ENCODE results near the gene ACADVL. TPM values are rescaled to one million over a fixed set of nuclear protein-coding genes. Genes with fewer than 3 reads are reported as not detected.

Gene ACADVL
- total RNA-seq, 4 donors from 2014 or later, result 877 to 3,047 (median 1,981) TPM

GRCh38 chr17:7235693-7236665, 16.2 kb downstream of the ACADVL start:
- Histone ChIP-seq H3K36me3 (peaks cover 0 to 9% (median 4%) of the 10 kb centered on the region in 4 donors), H3K27ac (peak overlapping the region; percentile 92 to 96 (median 94)), H3K4me3 (no peak overlapping the region), H3K9me3 (no peaks in the 10 kb centered on the region), H3K27me3 (no peaks in the 10 kb centered on the region), H3K4me1 (peaks cover 40 to 67% (median 49%) of the 10 kb centered on the region in 4 donors)
- 81 to 100% methylated on average over 5 to 22 of the region's 22 CpGs for WGBS, 2 donors (ENCODE audit: low coverage in 1 of 2)
- intact Hi-C loops (cut with DNase I; ENCODE audit: low total_unique reads) (no loop called here), in situ Hi-C loops (cut with MboI; ENCODE audit: low pct_ligation_motif_present in 1 of 4, low pct_unique_long_range_greater_than_20kb in 1 of 4, low sequenced_read_pairs in 3 of 4) (loop anchor here in 1 of 4 donors (25.0 kb wide), 1 partner anchor 901 kb away; no protein-coding TSS in a partner anchor)
- no peak for TF ChIP-seq CTCF (IDR thresholded peaks at IDR 0.05)
- TF ChIP-seq POLR2AphosphoS5 (IDR thresholded peaks at IDR 0.05), result no peak
- TF ChIP-seq EP300 (IDR thresholded peaks at IDR 0.05; ENCODE audit: low read depth), result no peak
- TF ChIP-seq POLR2A (IDR thresholded peaks at IDR 0.05), result no peak
- no peak for DNase-seq

- intact Hi-C loops (cut with DNase I; ENCODE audit: low total_unique reads), result no loop called here
- Histone ChIP-seq H3K27ac (peak overlapping the region; percentile 96 to 98 (median 96)), H3K4me3 (no peak overlapping the region), H3K27me3 (no peaks in the 10 kb centered on the region), H3K36me3 (peaks cover 0 to 9% (median 4%) of the 10 kb centered on the region in 4 donors), H3K4me1 (peaks cover 42 to 69% (median 55%) of the 10 kb centered on the region in 4 donors), H3K9me3 (no peaks in the 10 kb centered on the region)
- DNase-seq, result no peak
- in situ Hi-C loops (cut with MboI; ENCODE audit: low pct_ligation_motif_present in 1 of 4, low pct_unique_long_range_greater_than_20kb in 1 of 4, low sequenced_read_pairs in 3 of 4), result loop anchor here in 1 of 4 donors (25.0 kb wide), 1 partner anchor 900 kb away; no protein-coding TSS in a partner anchor
- TF ChIP-seq EP300 (IDR thresholded peaks at IDR 0.05; ENCODE audit: low read depth) (no peak), CTCF (IDR thresholded peaks at IDR 0.05) (no peak), POLR2AphosphoS5 (IDR thresholded peaks at IDR 0.05) (no peak), POLR2A (IDR thresholded peaks at IDR 0.05) (no peak)
- WGBS, 2 donors (ENCODE audit: low coverage in 1 of 2), result 78 to 81% methylated on average over 4 to 6 of the region's 6 CpGs
These were observed 17.1 kb downstream of the ACADVL start for GRCh38 chr17:7236808-7237207.

- no peak for DNase-seq
- Histone ChIP-seq H3K27me3 (no peaks in the 10 kb centered on the region), H3K27ac (peak overlapping the region; percentile 96 to 98 (median 96)), H3K36me3 (peaks cover 0 to 9% (median 4%) of the 10 kb centered on the region in 4 donors), H3K9me3 (no peaks in the 10 kb centered on the region), H3K4me3 (peak overlapping the region; percentile 81 to 90 (median 86)), H3K4me1 (peaks cover 36 to 65% (median 51%) of the 10 kb centered on the region in 4 donors)
- TF ChIP-seq EP300 (IDR thresholded peaks at IDR 0.05; ENCODE audit: low read depth), result no peak
- TF ChIP-seq CTCF (IDR thresholded peaks at IDR 0.05), result no peak
- no peak for TF ChIP-seq POLR2A (IDR thresholded peaks at IDR 0.05)
- intact Hi-C loops (cut with DNase I; ENCODE audit: low total_unique reads) (no loop called here), in situ Hi-C loops (cut with MboI; ENCODE audit: low pct_ligation_motif_present in 1 of 4, low pct_unique_long_range_greater_than_20kb in 1 of 4, low sequenced_read_pairs in 3 of 4) (loop anchor here in 1 of 4 donors (25.0 kb wide), 1 partner anchor 900 kb away; no protein-coding TSS in a partner anchor)
- 13 to 25% methylated on average over 2 to 6 of the region's 6 CpGs for WGBS, 2 donors (ENCODE audit: low coverage in 1 of 2)
These were observed 17.6 kb downstream of the ACADVL start for GRCh38 chr17:7237266-7237760.
